ENCODE results near the gene EFNB1.

EFNB1 gene

GRCh38 chrX:68827848-68828624 lies 785 bp upstream of the EFNB1 start:
- DNase-seq: peak; percentile 18

GRCh38 chrX:68829582-68830418 lies 979 bp downstream of the EFNB1 start:
- no peak for DNase-seq

- DNase-seq: no peak
These were observed 1.9 kb downstream of the EFNB1 start for GRCh38 chrX:68830419-68831404.

GRCh38 chrX:68831405-68832100 lies 2.7 kb downstream of the EFNB1 start:
- DNase-seq: no peak

- DNase-seq: no peak
These were observed 3.2 kb downstream of the EFNB1 start for GRCh38 chrX:68832101-68832416.

GRCh38 chrX:68832516-68833447 lies 4.0 kb downstream of the EFNB1 start:
- DNase-seq: no peak

GRCh38 chrX:68833448-68833805 lies 4.6 kb downstream of the EFNB1 start:
- DNase-seq: no peak

GRCh38 chrX:68833855-68834331 lies 5.1 kb downstream of the EFNB1 start:
- DNase-seq: no peak

- no peak for DNase-seq
These were observed 5.7 kb downstream of the EFNB1 start for GRCh38 chrX:68834371-68835103.

GRCh38 chrX:68835104-68835442 lies 6.3 kb downstream of the EFNB1 start:
- no peak for DNase-seq

- DNase-seq: no peak
These were observed 6.6 kb downstream of the EFNB1 start for GRCh38 chrX:68835468-68835867.

- DNase-seq: no peak
These were observed 8.3 kb downstream of the EFNB1 start for GRCh38 chrX:68837119-68837518.

GRCh38 chrX:68838571-68838910 lies 9.7 kb downstream of the EFNB1 start:
- DNase-seq: no peak

- no peak for DNase-seq
These were observed 10.9 kb downstream of the EFNB1 start for GRCh38 chrX:68839771-68840170.

GRCh38 chrX:68840256-68840655 lies 11.4 kb downstream of the EFNB1 start:
- no peak for DNase-seq

- no peak for DNase-seq
These were observed 12.6 kb downstream of the EFNB1 start for GRCh38 chrX:68841251-68842049.

GRCh38 chrX:68842351-68842750 lies 13.5 kb downstream of the EFNB1 start:
- no peak for DNase-seq

- DNase-seq: no peak
These were observed 14.2 kb downstream of the EFNB1 start for GRCh38 chrX:68842781-68843581.

- DNase-seq: no peak
These were observed 15.2 kb downstream of the EFNB1 start for GRCh38 chrX:68843992-68844391.
